Stimulated activated CD8-positive, alpha-beta memory T cell treated with anti-CD3 and anti-CD28 coated beads, Interleukin-7, amount 100 ng/mL, for 24 hours (primary cell): ENCODE measurements around the gene PPA1.
"Not testable (repeated sequence)": the region's sequence is repeated elsewhere in the genome, so short reads cannot be mapped to it uniquely, and the experiment has no call there.

Experiments
- DNase-seq: peaks from one replicate; pipeline ENCODE4 v3.0.0-alpha.2; 2020; ENCODE audit warnings: low read depth

Gene PPA1

GRCh38 chr10:70169011-70169410, 64.2 kb downstream of the PPA1 start:
- DNase-seq: no peak

- no peak for DNase-seq
These were observed 66.0 kb downstream of the PPA1 start for GRCh38 chr10:70167246-70167645.

GRCh38 chr10:70166394-70166793, 66.8 kb downstream of the PPA1 start:
- no peak for DNase-seq

- DNase-seq: no peak
These were observed 69.1 kb downstream of the PPA1 start for GRCh38 chr10:70164163-70164562.

- no peak for DNase-seq
These were observed 69.8 kb downstream of the PPA1 start for GRCh38 chr10:70163448-70163847.

GRCh38 chr10:70162892-70163201, 70.4 kb downstream of the PPA1 start:
- peak; percentile 19 for DNase-seq

- no peak for DNase-seq
These were observed 70.9 kb downstream of the PPA1 start for GRCh38 chr10:70162151-70162891.

- DNase-seq: no peak
These were observed 72.4 kb downstream of the PPA1 start for GRCh38 chr10:70160798-70161197.

- not testable (repeated sequence) for DNase-seq
These were observed 73.9 kb downstream of the PPA1 start for GRCh38 chr10:70159366-70159765.

- DNase-seq: no peak
These were observed 75.1 kb downstream of the PPA1 start for GRCh38 chr10:70158113-70158512.

- no peak for DNase-seq
These were observed 77.9 kb downstream of the PPA1 start for GRCh38 chr10:70155255-70155838.
